Mesendoderm (in vitro differentiated cells): ENCODE measurements around the gene FOXO1.

ENCODE experiments used
- DNase-seq: peaks from one replicate; pipeline ENCODE4 v3.0.0; 2013
- H2AK5ac ChIP-seq: 2 replicates; pipeline ENCODE4 v1.6.1; 2013; ENCODE audit warnings: low read length, inconsistent platforms
- H2BK120ac ChIP-seq: 2 replicates; pipeline ENCODE4 v1.6.1; 2013; ENCODE audit warnings: low read depth, mild to moderate bottlenecking, low read length, moderate library complexity, mixed read lengths
- H2BK15ac ChIP-seq: replicated peaks from 2 replicates; pipeline ENCODE4 v1.6.1; 2013; ENCODE audit warnings: low read depth, mild to moderate bottlenecking, moderate library complexity
- H2BK5ac ChIP-seq: 2 replicates; pipeline ENCODE4 v1.6.1; 2013; ENCODE audit warnings: low read length, inconsistent platforms
- H3K18ac ChIP-seq: 2 replicates; pipeline ENCODE4 v1.6.1; 2013; ENCODE audit warnings: mild to moderate bottlenecking, low read length, mixed read lengths
- H3K23ac ChIP-seq: one replicate; pipeline ENCODE4 v1.6.1; 2013; ENCODE audit warnings: low read length
- H3K27ac ChIP-seq: 2 replicates; pipeline ENCODE4 v1.5.1; 2013; ENCODE audit warnings: low read depth, mild to moderate bottlenecking, inconsistent platforms, low read length, moderate library complexity
- H3K27me3 ChIP-seq: 2 replicates; pipeline ENCODE4 v1.6.1; 2013; ENCODE audit warnings: low read length, control low read depth, mild to moderate bottlenecking, inconsistent platforms; ENCODE audit not compliant: insufficient read depth, poor library complexity
- H3K36me3 ChIP-seq: 2 replicates; pipeline ENCODE4 v1.6.1; 2013; ENCODE audit warnings: low read length, inconsistent platforms; ENCODE audit not compliant: control insufficient read depth, insufficient read depth
- H3K4ac ChIP-seq: one replicate; pipeline ENCODE4 v1.6.1; 2013; ENCODE audit warnings: low read depth, mild to moderate bottlenecking, low read length, moderate library complexity
- H3K4me1 ChIP-seq: 2 replicates; pipeline ENCODE4 v1.6.1; 2013; ENCODE audit warnings: low read depth, low read length, inconsistent platforms; ENCODE audit not compliant: control insufficient read depth
- H3K4me2 ChIP-seq: 2 replicates; pipeline ENCODE4 v1.6.1; 2013; ENCODE audit warnings: low read length
- H3K4me3 ChIP-seq: 2 replicates; pipeline ENCODE4 v1.5.1; 2013; ENCODE audit warnings: mild to moderate bottlenecking, low read length
- H3K56ac ChIP-seq: one replicate; pipeline ENCODE4 v1.6.1; 2013; ENCODE audit warnings: low read length
- H3K79me1 ChIP-seq: 2 replicates; pipeline ENCODE4 v1.6.1; 2013; ENCODE audit warnings: low read length, inconsistent platforms
- H3K79me2 ChIP-seq: 2 replicates; pipeline ENCODE4 v1.6.1; 2013; ENCODE audit warnings: mild to moderate bottlenecking, low read length; ENCODE audit not compliant: control insufficient read depth, insufficient read depth
- H3K9ac ChIP-seq: 2 replicates; pipeline ENCODE4 v1.6.1; 2013; ENCODE audit warnings: low read length, inconsistent platforms
- H4K5ac ChIP-seq: one replicate; pipeline ENCODE4 v1.6.1; 2013; ENCODE audit warnings: low read length
- H4K8ac ChIP-seq: one replicate; pipeline ENCODE4 v1.6.1; 2013; ENCODE audit warnings: low read depth, mild to moderate bottlenecking, control low read depth, low read length, moderate library complexity
- WGBS: extraction: QIAGEN DNeasy Blood & Tissue Kit; methylation state at CpG from one replicate; pipeline ENCODE4 v1.1.7; 2013; ENCODE audit warnings: low lambda C conversion rate, missing lambda C conversion rate; ENCODE audit not compliant: insufficient coverage; ENCODE audit errors: extremely low coverage; 5-methylcytosine and 5-hydroxymethylcytosine counted together

Gene FOXO1

DNA sequence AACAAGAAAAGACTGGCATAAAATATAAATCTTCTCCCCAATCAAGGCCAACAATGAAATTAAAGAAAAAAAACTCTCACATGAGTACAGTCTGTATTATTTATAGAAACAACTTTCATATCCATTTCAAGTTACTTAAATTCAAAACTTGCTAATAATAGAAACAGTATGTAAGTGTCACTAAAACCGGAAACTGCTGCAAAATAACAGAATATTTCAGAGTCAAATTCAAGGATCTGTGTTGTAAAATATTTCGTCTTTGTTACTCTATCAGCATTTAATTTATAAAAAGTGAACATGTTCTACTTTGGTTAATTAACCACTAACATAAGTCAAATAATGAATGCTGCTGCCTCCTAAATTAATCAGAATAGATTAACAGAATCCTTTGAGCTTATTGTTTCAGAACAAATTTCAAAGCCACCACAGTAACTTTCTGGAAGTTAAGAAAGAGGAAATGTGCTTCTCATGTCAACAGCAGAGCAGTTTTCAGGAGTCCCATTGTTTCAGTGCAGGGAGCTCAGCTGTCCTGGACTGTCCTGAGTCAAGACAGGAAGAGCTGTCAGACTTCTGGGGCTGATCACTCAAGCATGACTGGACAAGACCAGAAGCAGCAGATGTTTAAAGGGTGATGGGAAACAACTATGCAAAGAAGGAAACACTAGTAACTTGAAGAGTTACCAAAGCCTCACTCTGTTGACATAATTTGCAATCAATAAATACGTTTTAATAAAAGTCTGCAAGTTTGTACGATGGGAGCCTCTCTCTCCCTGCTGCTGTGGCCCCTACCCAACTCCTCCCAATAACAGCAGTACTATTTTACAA lies 76.9 kb downstream of the FOXO1 start:
- H3K23ac ChIP-seq, result no peak overlapping the region
- no peak overlapping the region for H3K4me2 ChIP-seq
- no peak overlapping the region for H3K9ac ChIP-seq
- H3K18ac ChIP-seq, result peak overlapping the region; percentile 69
- H2BK120ac ChIP-seq, result no peak overlapping the region
- H3K56ac ChIP-seq, result no peak overlapping the region
- H2BK5ac ChIP-seq, result no peak overlapping the region
- no peak overlapping the region for H3K27ac ChIP-seq
- WGBS, result no CpG with 5 or more reads among the region's 4 CpGs
- no peak overlapping the region for H4K8ac ChIP-seq
- DNase-seq, result no peak
- H2AK5ac ChIP-seq, result no peak overlapping the region
- peaks cover 4% of the 10 kb centered on the region for H3K79me1 ChIP-seq
- H3K36me3 ChIP-seq, result no peaks in the 10 kb centered on the region
- H2BK15ac ChIP-seq, result no peak overlapping the region
- no peak overlapping the region for H3K4me3 ChIP-seq
- peaks cover 24% of the 10 kb centered on the region for H3K4me1 ChIP-seq
- no peak overlapping the region for H3K4ac ChIP-seq
- no peaks in the 10 kb centered on the region for H3K27me3 ChIP-seq
- H4K5ac ChIP-seq, result no peak overlapping the region
- H3K79me2 ChIP-seq, result peaks cover 55% of the 10 kb centered on the region

GRCh38 chr13:40588101-40588500 lies 78.3 kb downstream of the FOXO1 start:
- Histone ChIP-seq H3K79me2 (peaks cover 60% of the 10 kb centered on the region), H3K79me1 (peaks cover 4% of the 10 kb centered on the region), H3K4me3 (no peak overlapping the region), H3K56ac (no peak overlapping the region), H2BK120ac (no peak overlapping the region), H3K4ac (no peak overlapping the region), H2BK15ac (no peak overlapping the region), H3K36me3 (no peaks in the 10 kb centered on the region), H3K18ac (no peak overlapping the region), H3K4me2 (no peak overlapping the region), H3K4me1 (peaks cover 24% of the 10 kb centered on the region), H3K27ac (no peak overlapping the region), H3K23ac (no peak overlapping the region), H2AK5ac (no peak overlapping the region), H4K5ac (no peak overlapping the region), H4K8ac (no peak overlapping the region), H2BK5ac (no peak overlapping the region), H3K9ac (no peak overlapping the region), H3K27me3 (no peaks in the 10 kb centered on the region)
- no peak for DNase-seq
- no CpG with 5 or more reads among the region's 2 CpGs for WGBS

DNA sequence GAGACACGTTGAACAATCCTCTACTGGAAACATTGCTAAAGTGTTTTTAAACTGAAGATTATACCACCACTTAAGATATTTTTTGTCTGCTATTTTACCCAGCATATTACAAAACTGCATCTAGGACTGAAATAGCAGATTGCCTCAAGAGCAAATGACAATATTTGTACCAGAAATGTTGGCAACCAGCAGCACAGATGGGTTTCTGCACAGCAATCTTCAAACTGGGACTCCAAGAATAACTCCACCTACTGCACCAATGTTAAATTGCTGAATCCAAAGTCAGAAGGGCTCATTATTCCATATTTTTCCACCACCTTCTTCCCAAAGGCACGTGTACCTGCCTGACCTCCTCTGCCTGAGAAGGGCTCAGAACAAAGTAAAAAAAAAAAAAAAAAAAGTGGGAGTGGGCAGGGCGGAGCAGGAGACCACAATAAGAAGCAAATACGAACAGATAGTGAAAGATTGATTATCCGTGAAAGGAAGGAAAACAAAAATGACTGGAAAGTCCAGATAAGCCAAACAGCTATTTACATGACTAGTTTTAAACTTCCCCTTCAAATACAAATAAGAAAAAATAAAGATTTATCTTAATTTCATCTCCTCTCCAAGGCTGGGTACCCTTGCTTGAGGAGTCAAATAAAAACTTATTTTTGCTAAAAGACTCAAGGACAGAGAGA lies 79.4 kb downstream of the FOXO1 start:
- no peak overlapping the region for H2AK5ac ChIP-seq
- peaks cover 24% of the 10 kb centered on the region for H3K4me1 ChIP-seq
- no peak overlapping the region for H3K9ac ChIP-seq
- no peak overlapping the region for H2BK120ac ChIP-seq
- H3K18ac ChIP-seq, result no peak overlapping the region
- H3K4me3 ChIP-seq, result no peak overlapping the region
- H4K5ac ChIP-seq, result no peak overlapping the region
- peaks cover 59% of the 10 kb centered on the region for H3K79me2 ChIP-seq
- no peak overlapping the region for H3K4me2 ChIP-seq
- DNase-seq, result no peak
- H2BK5ac ChIP-seq, result no peak overlapping the region
- no peak overlapping the region for H2BK15ac ChIP-seq
- no peak overlapping the region for H4K8ac ChIP-seq
- no peaks in the 10 kb centered on the region for H3K27me3 ChIP-seq
- H3K4ac ChIP-seq, result peak overlapping the region; percentile 31
- no peak overlapping the region for H3K23ac ChIP-seq
- peak overlapping the region; percentile 30 for H3K56ac ChIP-seq
- H3K36me3 ChIP-seq, result no peaks in the 10 kb centered on the region
- H3K27ac ChIP-seq, result no peak overlapping the region
- H3K79me1 ChIP-seq, result peaks cover 4% of the 10 kb centered on the region
- WGBS, result no CpG with 5 or more reads among the region's 5 CpGs

- Histone ChIP-seq H4K8ac (no peak overlapping the region), H3K4me2 (no peak overlapping the region), H3K36me3 (no peaks in the 10 kb centered on the region), H3K9ac (no peak overlapping the region), H3K23ac (no peak overlapping the region), H3K27ac (no peak overlapping the region), H3K4me1 (peaks cover 24% of the 10 kb centered on the region), H2BK15ac (peak overlapping the region; percentile 60), H3K27me3 (no peaks in the 10 kb centered on the region), H2AK5ac (no peak overlapping the region), H3K79me1 (peaks cover 7% of the 10 kb centered on the region), H3K4me3 (no peak overlapping the region), H3K4ac (peak overlapping the region; percentile 52), H3K79me2 (peaks cover 55% of the 10 kb centered on the region), H3K56ac (no peak overlapping the region), H2BK120ac (peak overlapping the region; percentile 85), H4K5ac (no peak overlapping the region), H3K18ac (peak overlapping the region; percentile 90), H2BK5ac (no peak overlapping the region)
- DNase-seq, result peak; percentile 84
- no CpG with 5 or more reads among the region's 1 CpG for WGBS
Observed at GRCh38 chr13:40585911-40586471, 80.5 kb downstream of the FOXO1 start.

DNA sequence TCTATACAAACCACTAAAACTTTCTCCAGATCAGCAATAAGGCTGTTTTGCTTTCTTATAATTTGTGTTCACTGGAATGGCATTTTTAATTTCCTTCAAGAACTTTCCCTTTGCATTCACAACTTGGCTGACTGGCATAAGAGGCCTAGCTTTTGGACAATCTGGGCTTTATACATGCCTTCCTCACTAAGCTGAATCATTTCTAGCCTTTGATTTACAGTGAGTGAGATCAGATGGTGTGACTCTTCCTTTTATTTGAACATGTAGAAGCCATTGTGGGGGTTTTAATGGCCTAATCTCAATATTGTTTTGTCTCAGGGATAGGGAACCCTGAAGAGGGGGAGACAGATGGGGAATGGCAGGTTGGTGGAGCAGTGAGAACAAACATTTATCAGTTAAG lies 82.7 kb downstream of the FOXO1 start:
- no peak overlapping the region for H3K4me3 ChIP-seq
- no peak for DNase-seq
- no peak overlapping the region for H2BK5ac ChIP-seq

More for the DNA sequence above, 82.7 kb downstream of the FOXO1 start:
- Histone ChIP-seq H3K4me1 (peaks cover 22% of the 10 kb centered on the region), H3K27me3 (no peaks in the 10 kb centered on the region), H2BK15ac (no peak overlapping the region), H3K27ac (no peak overlapping the region), H3K9ac (no peak overlapping the region), H3K4ac (no peak overlapping the region), H3K36me3 (no peaks in the 10 kb centered on the region), H3K18ac (no peak overlapping the region), H3K23ac (no peak overlapping the region), H2BK120ac (no peak overlapping the region), H4K5ac (no peak overlapping the region), H3K4me2 (no peak overlapping the region), H3K79me1 (peaks cover 19% of the 10 kb centered on the region), H4K8ac (no peak overlapping the region), H2AK5ac (no peak overlapping the region), H3K79me2 (peaks cover 65% of the 10 kb centered on the region), H3K56ac (no peak overlapping the region)
